Measurements from ENCODE around the gene SNRNP40.

DNA sequence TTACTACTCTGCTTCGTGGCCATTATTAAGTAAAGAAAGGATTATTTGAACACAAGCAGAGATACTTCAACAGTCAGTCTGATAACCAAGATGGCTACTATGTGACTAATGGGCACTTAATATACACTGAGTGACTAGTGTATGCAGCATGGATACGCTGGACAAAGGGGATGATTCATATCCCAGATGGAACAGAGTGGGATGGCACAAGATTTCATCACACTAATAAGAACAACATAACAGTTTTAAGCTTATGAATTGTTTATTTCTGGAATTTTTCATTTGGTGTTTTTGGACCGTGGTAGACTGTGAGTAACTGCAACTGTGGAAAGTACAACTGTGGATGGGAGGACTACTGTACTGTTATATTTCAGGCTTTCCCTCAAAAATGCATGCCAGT lies 9.7 kb upstream of the SNRNP40 start:
- TF ChIP-seq, protein P1, sequence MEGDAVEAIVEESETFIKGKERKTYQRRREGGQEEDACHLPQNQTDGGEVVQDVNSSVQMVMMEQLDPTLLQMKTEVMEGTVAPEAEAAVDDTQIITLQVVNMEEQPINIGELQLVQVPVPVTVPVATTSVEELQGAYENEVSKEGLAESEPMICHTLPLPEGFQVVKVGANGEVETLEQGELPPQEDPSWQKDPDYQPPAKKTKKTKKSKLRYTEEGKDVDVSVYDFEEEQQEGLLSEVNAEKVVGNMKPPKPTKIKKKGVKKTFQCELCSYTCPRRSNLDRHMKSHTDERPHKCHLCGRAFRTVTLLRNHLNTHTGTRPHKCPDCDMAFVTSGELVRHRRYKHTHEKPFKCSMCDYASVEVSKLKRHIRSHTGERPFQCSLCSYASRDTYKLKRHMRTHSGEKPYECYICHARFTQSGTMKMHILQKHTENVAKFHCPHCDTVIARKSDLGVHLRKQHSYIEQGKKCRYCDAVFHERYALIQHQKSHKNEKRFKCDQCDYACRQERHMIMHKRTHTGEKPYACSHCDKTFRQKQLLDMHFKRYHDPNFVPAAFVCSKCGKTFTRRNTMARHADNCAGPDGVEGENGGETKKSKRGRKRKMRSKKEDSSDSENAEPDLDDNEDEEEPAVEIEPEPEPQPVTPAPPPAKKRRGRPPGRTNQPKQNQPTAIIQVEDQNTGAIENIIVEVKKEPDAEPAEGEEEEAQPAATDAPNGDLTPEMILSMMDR (IDR thresholded peaks at IDR 0.05; ENCODE audit: extremely low read depth in 1 of 2, insufficient read depth in 1 of 2, low read depth in 1 of 2, low read length in 2 of 2): no peak
- TF ChIP-seq POLR2AphosphoS5 (IDR thresholded peaks at IDR 0.05; ENCODE audit: insufficient read depth, low read depth, low read length) (no peak), POLR2A (IDR thresholded peaks at IDR 0.05; ENCODE audit: low read depth, low read length) (no peak), FOS (IDR thresholded peaks at IDR 0.05; ENCODE audit: borderline replicate concordance, insufficient read depth, low read length) (peak; percentile 92), MYC (IDR thresholded peaks at IDR 0.05; ENCODE audit: low read depth, low read length) (no peak), EZH2 (IDR thresholded peaks at IDR 0.05; ENCODE audit: borderline replicate concordance, low read depth, low read length, severe bottlenecking) (no peak), GATA2 (IDR thresholded peaks at IDR 0.05; ENCODE audit: insufficient read depth, insufficient read length, low read depth, low read length) (no peak)
- TF ChIP-seq, protein P2, sequence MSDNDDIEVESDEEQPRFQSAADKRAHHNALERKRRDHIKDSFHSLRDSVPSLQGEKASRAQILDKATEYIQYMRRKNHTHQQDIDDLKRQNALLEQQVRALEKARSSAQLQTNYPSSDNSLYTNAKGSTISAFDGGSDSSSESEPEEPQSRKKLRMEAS (IDR thresholded peaks at IDR 0.05; ENCODE audit: insufficient read depth, insufficient read length): no peak
